Measurements from ENCODE around the gene C6orf15. TPM values are rescaled to one million over a fixed set of nuclear protein-coding genes. Genes with fewer than 3 reads are reported as not detected.

The C6orf15 gene
- total RNA-seq, 1 experiment from 2014 or later = not detected

DNA sequence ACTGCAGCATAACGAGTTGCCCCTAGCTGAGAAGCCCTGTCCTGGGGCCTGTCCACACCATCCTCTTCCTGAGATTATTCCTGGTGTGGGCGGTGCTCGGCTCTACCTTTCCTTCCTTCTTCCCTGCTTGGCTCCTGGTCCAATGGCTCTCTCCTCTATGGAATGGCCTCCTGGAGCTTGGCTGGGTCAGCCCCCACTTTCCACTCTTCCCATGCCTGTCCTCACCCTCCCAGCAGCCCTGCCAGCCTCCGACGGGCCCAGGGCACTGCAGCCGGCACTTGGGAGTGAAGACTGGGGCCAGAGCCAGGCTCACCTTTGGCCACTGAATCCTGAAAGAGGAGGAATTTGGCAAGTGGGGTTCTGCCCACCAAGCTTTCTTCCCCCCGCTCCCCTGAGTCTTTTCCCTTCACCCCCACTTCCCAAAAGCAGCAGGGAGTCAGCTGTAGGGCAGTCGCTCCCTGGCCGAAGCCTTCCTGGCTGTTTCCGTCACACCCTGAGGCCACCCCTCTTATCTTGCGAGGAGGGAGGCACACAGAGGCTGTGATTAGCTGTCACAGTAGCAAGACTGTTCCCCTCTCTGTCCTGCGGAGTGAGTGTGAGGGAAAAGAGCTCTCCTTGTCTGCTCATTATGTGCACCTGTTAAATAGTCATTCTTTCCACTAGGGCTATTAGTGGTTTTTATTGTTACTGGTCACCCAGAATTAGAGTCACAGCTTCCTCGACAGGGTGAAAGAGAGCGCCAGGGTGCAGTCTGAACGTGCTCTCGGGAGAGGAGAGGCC lies 14.2 kb upstream of the C6orf15 start:
- H3K4me3 ChIP-seq (ENCODE audit: low read length) = no peak overlapping the region
- no peaks in the 10 kb centered on the region for H4K20me1 ChIP-seq (ENCODE audit: insufficient read depth, low read depth, low read length)
- no peak overlapping the region for H2AFZ ChIP-seq (ENCODE audit: low read length)
- no peak for DNase-seq
- no peak overlapping the region for H3K4me2 ChIP-seq (ENCODE audit: low read depth, low read length, poor library complexity, severe bottlenecking)
- H3K9me2 ChIP-seq (replicated peaks; ENCODE audit: insufficient read depth, low read length) = no peaks in the 10 kb centered on the region
- no peak overlapping the region for H3K9ac ChIP-seq (ENCODE audit: low read length)
- no peak overlapping the region for H3K27ac ChIP-seq (ENCODE audit: low read length)
- no peaks in the 10 kb centered on the region for H3K4me1 ChIP-seq (ENCODE audit: low read length)
- no peaks in the 10 kb centered on the region for H3K27me3 ChIP-seq (ENCODE audit: low read length)
- H3K36me3 ChIP-seq (ENCODE audit: insufficient read depth, low read length) = no peaks in the 10 kb centered on the region
- no peaks in the 10 kb centered on the region for H3K9me3 ChIP-seq (ENCODE audit: low read length)
- no peaks in the 10 kb centered on the region for H3K79me2 ChIP-seq (ENCODE audit: low read length)

DNA sequence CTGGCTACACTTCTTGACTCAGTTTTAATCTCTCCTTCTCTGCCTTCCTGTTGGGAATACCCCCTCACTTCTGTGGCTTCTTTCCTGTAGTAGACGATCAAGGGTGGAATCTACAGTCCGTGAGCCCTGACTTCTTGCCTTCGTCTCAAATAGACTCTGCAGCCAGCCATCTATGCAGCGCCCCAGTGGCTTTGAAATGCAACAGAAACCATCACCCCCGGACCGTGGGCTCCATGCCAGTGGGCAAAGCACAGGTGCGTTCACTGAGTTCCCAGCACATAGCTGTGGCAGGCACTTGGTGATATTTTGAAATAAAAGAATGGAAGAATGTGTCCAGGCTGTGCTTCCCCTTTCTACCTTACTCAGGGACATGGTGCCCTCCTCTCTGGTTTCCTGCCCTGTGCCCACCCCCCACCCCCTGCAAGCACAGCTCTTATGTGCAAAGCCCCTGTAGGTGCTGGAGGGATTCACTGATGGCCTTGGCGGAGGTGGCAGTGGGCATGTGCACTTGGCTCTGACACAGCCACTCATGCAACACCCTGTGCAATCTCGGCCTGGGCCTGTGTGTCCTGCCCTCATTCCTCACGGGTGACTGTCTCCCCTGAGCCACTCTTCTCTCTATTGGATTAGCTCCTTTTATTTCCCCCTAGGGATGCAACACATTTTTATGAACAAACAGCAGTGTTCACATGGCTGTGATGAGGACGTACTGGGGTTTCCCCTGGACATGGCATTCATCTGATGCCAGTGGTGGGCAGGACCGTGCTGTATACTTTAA lies 13.4 kb upstream of the C6orf15 start:
- no peaks in the 10 kb centered on the region for H4K20me1 ChIP-seq (ENCODE audit: insufficient read depth, low read depth, low read length)
- no peaks in the 10 kb centered on the region for H3K9me3 ChIP-seq (ENCODE audit: low read length)
- H3K4me3 ChIP-seq (ENCODE audit: low read length) = no peak overlapping the region
- H3K9ac ChIP-seq (ENCODE audit: low read length) = no peak overlapping the region
- H3K79me2 ChIP-seq (ENCODE audit: low read length) = no peaks in the 10 kb centered on the region
- no peaks in the 10 kb centered on the region for H3K27me3 ChIP-seq (ENCODE audit: low read length)
- H3K4me1 ChIP-seq (ENCODE audit: low read length) = no peaks in the 10 kb centered on the region
- H3K4me2 ChIP-seq (ENCODE audit: low read depth, low read length, poor library complexity, severe bottlenecking) = no peak overlapping the region
- no peak overlapping the region for H3K27ac ChIP-seq (ENCODE audit: low read length)
- H2AFZ ChIP-seq (ENCODE audit: low read length) = no peak overlapping the region
- DNase-seq = no peak
- no peaks in the 10 kb centered on the region for H3K9me2 ChIP-seq (replicated peaks; ENCODE audit: insufficient read depth, low read length)
- no peaks in the 10 kb centered on the region for H3K36me3 ChIP-seq (ENCODE audit: insufficient read depth, low read length)

DNA sequence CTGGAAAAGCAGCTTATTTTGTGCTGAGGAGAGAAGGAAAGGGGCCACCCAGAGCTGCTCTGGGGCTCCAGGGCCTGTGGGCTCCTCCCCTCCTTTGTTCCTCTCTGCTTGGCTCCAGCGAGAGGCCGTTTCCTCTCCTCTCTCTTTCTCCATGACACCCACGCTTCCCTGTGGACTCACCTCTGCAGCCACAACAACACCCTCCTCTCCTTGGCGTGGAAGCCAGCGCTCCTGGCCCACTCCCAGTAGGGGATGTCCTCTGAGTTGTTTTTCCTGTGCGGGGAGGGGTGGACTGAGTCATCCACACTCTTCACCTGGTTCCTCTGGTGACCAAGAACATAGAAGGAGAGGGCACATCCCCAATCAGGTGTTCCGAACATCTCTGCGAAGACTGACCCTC lies 12.8 kb upstream of the C6orf15 start:
- Histone ChIP-seq H3K4me3 (ENCODE audit: low read length) (no peak overlapping the region), H3K36me3 (ENCODE audit: insufficient read depth, low read length) (no peaks in the 10 kb centered on the region), H4K20me1 (ENCODE audit: insufficient read depth, low read depth, low read length) (no peaks in the 10 kb centered on the region), H3K9me2 (replicated peaks; ENCODE audit: insufficient read depth, low read length) (no peaks in the 10 kb centered on the region), H2AFZ (ENCODE audit: low read length) (no peak overlapping the region), H3K79me2 (ENCODE audit: low read length) (no peaks in the 10 kb centered on the region), H3K27ac (ENCODE audit: low read length) (no peak overlapping the region), H3K4me2 (ENCODE audit: low read depth, low read length, poor library complexity, severe bottlenecking) (no peak overlapping the region), H3K9ac (ENCODE audit: low read length) (no peak overlapping the region), H3K9me3 (ENCODE audit: low read length) (no peaks in the 10 kb centered on the region), H3K27me3 (ENCODE audit: low read length) (no peaks in the 10 kb centered on the region), H3K4me1 (ENCODE audit: low read length) (no peaks in the 10 kb centered on the region)
- no peak for DNase-seq

DNA sequence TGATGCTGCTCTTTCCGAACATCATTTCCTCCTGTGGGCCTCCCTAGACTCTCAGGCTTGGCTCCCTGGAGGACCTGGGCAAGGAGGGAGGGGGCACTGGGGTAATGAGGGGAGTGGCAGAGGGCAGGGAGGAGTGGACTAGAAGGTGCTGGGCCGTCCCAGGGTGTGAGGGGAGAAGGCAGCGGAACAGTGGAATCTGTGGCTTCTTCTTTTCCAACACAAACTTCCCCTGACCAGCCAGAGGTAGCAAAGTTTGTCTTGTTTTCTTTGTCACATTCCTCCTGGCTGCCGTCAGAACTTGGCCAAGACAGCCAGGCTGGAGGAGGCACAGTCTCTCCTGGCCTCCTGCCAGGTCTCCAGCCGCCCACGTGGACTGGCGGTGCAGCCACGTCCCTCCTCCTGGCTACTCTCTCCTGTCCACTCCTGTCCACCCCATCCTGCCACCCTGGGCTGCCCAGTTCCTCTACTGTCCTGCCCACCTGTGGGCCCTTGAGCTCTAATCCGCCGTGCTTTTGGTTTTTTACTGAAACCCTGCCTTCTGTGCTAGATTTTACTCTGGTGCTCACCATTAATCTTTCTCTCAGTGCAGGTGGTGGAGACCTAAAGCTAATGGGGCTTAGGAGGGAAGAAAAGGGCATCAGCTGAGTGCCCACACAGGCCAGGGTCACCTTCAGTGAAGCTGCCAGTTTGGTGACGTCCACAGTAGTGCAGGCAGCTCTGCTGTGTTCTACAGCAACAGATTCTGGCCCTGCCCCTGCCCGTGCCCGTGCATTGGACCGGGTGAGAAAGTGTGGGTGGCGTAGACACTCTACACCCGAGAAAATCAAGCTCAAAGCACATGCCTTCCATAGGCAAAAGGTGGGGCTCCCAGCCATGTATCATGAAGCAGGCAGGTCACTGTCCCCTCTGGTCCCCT lies 10.7 kb upstream of the C6orf15 start:
- Histone ChIP-seq H3K27ac (ENCODE audit: low read length) (no peak overlapping the region), H3K9me3 (ENCODE audit: low read length) (no peaks in the 10 kb centered on the region), H3K9ac (ENCODE audit: low read length) (no peak overlapping the region), H3K36me3 (ENCODE audit: insufficient read depth, low read length) (no peaks in the 10 kb centered on the region), H3K4me2 (ENCODE audit: low read depth, low read length, poor library complexity, severe bottlenecking) (no peak overlapping the region), H4K20me1 (ENCODE audit: insufficient read depth, low read depth, low read length) (no peaks in the 10 kb centered on the region), H3K4me3 (ENCODE audit: low read length) (no peak overlapping the region), H3K79me2 (ENCODE audit: low read length) (no peaks in the 10 kb centered on the region), H3K9me2 (replicated peaks; ENCODE audit: insufficient read depth, low read length) (no peaks in the 10 kb centered on the region), H2AFZ (ENCODE audit: low read length) (no peak overlapping the region), H3K4me1 (ENCODE audit: low read length) (no peaks in the 10 kb centered on the region), H3K27me3 (ENCODE audit: low read length) (no peaks in the 10 kb centered on the region)
- no peak for DNase-seq

DNA sequence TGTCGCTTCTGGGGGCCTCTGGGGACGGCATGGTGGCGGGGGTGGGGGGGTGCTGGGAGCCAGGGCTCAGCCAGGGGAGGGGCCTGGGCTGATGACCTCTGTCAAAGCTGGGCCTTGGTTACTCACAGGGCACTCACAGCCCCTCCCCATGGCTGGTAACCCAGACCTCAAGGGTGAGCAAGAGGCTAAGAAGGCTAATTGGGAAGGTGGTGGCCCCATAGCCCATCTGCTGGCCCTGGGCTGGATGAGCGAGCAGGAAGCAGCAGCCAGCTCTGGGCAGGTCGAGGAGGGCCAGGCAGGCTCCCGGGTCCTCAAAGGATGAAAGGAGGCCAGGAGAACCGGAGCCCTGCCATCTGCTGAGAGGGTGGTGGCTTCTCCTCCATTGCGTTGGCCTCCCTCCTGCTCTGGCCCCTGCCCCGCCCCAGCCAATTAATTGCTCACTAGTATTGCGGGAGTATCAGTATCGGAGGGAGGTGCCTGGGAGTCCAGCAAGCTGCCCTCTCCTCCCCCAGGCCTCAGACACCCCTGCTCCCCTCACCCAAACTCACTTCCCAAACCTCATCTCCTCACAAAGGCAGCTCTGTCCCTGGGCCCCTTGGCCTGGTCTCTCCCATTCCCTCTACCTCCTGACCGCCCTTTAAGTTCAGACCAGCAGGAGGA lies 8.9 kb upstream of the C6orf15 start:
- no peaks in the 10 kb centered on the region for H3K9me2 ChIP-seq (replicated peaks; ENCODE audit: insufficient read depth, low read length)
- H3K36me3 ChIP-seq (ENCODE audit: insufficient read depth, low read length) = no peaks in the 10 kb centered on the region
- H3K4me3 ChIP-seq (ENCODE audit: low read length) = no peak overlapping the region
- H3K9me3 ChIP-seq (ENCODE audit: low read length) = no peaks in the 10 kb centered on the region
- H2AFZ ChIP-seq (ENCODE audit: low read length) = no peak overlapping the region
- no peaks in the 10 kb centered on the region for H4K20me1 ChIP-seq (ENCODE audit: insufficient read depth, low read depth, low read length)
- no peak for DNase-seq
- no peak overlapping the region for H3K4me2 ChIP-seq (ENCODE audit: low read depth, low read length, poor library complexity, severe bottlenecking)
- no peaks in the 10 kb centered on the region for H3K79me2 ChIP-seq (ENCODE audit: low read length)
- H3K9ac ChIP-seq (ENCODE audit: low read length) = no peak overlapping the region
- H3K27me3 ChIP-seq (ENCODE audit: low read length) = no peaks in the 10 kb centered on the region
- H3K4me1 ChIP-seq (ENCODE audit: low read length) = no peaks in the 10 kb centered on the region
- H3K27ac ChIP-seq (ENCODE audit: low read length) = no peak overlapping the region

DNA sequence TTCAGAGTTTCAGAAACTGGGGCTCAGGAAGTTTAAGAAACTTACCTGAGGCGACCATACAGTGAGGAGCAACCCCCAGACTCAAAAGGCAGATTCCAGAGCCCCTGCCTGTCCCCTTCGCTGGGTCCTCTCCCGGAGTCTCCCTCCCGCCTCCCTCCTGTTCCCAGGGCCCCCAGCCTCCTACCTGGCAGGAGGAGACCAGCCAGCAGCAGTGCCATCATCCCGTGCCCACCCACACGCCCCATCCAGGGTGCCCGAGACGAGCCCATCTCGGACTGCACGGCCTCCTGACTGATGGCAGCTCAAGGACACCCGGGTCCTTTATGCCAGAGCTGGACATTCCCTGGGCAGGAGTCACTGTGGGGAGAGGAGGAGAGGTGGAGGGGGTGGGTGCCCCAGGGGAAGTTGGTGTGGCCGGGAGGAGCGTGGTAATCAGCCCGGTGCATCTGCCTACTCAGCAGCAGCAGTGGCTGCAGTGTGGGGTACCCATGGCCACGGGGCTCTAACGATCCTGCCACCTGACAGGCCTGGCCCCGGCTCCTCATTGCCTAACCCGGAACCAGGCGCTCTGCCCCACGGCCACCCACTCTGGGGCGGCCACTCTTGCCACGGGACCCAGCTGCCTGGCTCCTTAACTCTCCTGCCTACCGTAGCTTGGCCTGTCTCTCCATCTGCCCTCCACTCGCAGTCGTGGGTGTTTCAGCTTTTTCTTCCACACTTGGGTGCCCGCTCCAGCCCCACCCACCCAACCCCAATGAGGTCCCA lies 8.0 kb upstream of the C6orf15 start, which contains the start of gene CDSN:
TSS of gene CDSN (minus strand) at position 296 of the 765 bp plus-strand sequence. CDS start at position 269, 27 bp downstream.
- no peak within 1 kb of the TSS for H2AFZ ChIP-seq (ENCODE audit: low read length)
- H3K4me1 ChIP-seq (ENCODE audit: low read length) = no peaks in the 10 kb centered on the region
- H3K4me2 ChIP-seq (ENCODE audit: low read depth, low read length, poor library complexity, severe bottlenecking) = no peak within 1 kb of the TSS
- no peak within 1 kb of the TSS for H3K9ac ChIP-seq (ENCODE audit: low read length)
- no peaks in the 10 kb centered on the region for H3K9me3 ChIP-seq (ENCODE audit: low read length)
- H3K27me3 ChIP-seq (ENCODE audit: low read length) = no peaks in the 10 kb centered on the region
- H3K79me2 ChIP-seq (ENCODE audit: low read length) = no peaks in the 10 kb centered on the region
- no peak for DNase-seq
- no peaks in the 10 kb centered on the region for H4K20me1 ChIP-seq (ENCODE audit: insufficient read depth, low read depth, low read length)
- H3K4me3 ChIP-seq (ENCODE audit: low read length) = no peak within 1 kb of the TSS
- no peak within 1 kb of the TSS for H3K27ac ChIP-seq (ENCODE audit: low read length)
- H3K36me3 ChIP-seq (ENCODE audit: insufficient read depth, low read length) = no peaks in the 10 kb centered on the region
- H3K9me2 ChIP-seq (replicated peaks; ENCODE audit: insufficient read depth, low read length) = no peaks in the 10 kb centered on the region

DNA sequence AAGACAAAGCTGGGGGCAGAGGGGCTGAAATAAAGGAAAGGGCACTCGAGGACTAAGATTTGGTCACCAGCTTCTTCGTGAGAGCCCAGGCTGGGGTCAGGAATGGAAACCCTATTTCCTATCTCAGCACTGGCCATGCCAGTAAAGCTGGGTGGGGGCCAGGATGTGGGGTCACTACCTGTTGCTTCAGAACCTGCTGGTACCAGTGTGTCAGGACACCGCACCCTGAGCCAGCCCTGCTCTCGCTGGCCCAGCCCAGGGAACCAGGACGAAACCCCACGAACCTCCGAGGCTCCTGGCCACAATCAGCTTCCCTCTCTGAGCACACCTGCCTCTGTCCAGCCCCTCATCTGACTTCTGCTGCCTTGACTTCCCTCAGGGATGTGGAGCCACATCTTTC lies 5.8 kb upstream of the C6orf15 start:
- H3K9me2 ChIP-seq (replicated peaks; ENCODE audit: insufficient read depth, low read length) = no peaks in the 10 kb centered on the region
- H3K9me3 ChIP-seq (ENCODE audit: low read length) = no peaks in the 10 kb centered on the region
- no peaks in the 10 kb centered on the region for H3K36me3 ChIP-seq (ENCODE audit: insufficient read depth, low read length)
- H3K9ac ChIP-seq (ENCODE audit: low read length) = no peak overlapping the region
- H3K27me3 ChIP-seq (ENCODE audit: low read length) = no peaks in the 10 kb centered on the region
- no peak overlapping the region for H2AFZ ChIP-seq (ENCODE audit: low read length)
- no peak overlapping the region for H3K4me3 ChIP-seq (ENCODE audit: low read length)
- no peak for DNase-seq
- no peaks in the 10 kb centered on the region for H3K4me1 ChIP-seq (ENCODE audit: low read length)
- H4K20me1 ChIP-seq (ENCODE audit: insufficient read depth, low read depth, low read length) = no peaks in the 10 kb centered on the region
- no peaks in the 10 kb centered on the region for H3K79me2 ChIP-seq (ENCODE audit: low read length)
- H3K27ac ChIP-seq (ENCODE audit: low read length) = no peak overlapping the region
- H3K4me2 ChIP-seq (ENCODE audit: low read depth, low read length, poor library complexity, severe bottlenecking) = no peak overlapping the region
